Gastrocnemius medialis (tissue), 4 donors: ENCODE results near the gene HLA-DPA1.

Experiments
- CTCF ChIP-seq, 5 experiments: fragments of 450-650 bp in 3 of 5; fragments of 200-600 bp in 2 of 5; sonication (generic) in 2 of 5; IDR thresholded peaks in 4 of 5; conservative IDR thresholded peaks in 1 of 5; 1 replicate in 4 of 5; 2 replicates in 1 of 5; pipeline ENCODE4 v1.5.1; 2016 to 2019; ENCODE audit warnings: antibody characterized with exemption in 5 of 5, mild to moderate bottlenecking in 3 of 5, moderate library complexity in 3 of 5
- POLR2A ChIP-seq, 2 donors: fragments of 450-650 bp; IDR thresholded peaks; one replicate each; pipeline ENCODE4 v1.6.1; 2017; ENCODE audit warnings: antibody characterized with exemption in 2 of 2, mild to moderate bottlenecking in 2 of 2, moderate library complexity in 2 of 2

DNA sequence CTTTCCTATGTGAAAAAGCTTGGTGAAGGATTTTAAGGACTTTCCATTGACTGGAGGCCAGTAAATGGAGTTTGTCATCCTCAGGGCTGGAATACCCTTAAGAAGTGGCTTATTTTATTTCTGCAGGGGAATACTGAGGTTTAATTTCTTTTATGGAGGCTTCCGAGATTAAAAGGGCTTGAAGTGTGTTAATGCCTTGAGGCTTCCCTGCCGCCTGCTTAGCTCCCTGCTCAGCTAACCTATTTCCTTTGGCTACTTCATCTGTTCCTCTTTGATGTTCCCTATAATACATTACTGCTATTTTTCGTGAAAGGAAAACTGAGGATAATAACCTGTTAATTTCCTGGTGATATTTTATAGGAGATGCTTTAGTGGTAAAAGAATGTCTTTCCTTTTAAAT lies 46.6 kb upstream of the HLA-DPA1 start:
- TF ChIP-seq CTCF (IDR thresholded peaks at IDR 0.05 in 4 of 5, conservative IDR thresholded peaks at IDR 0.05 in 1 of 5): no peak
- no peak for TF ChIP-seq POLR2A (IDR thresholded peaks at IDR 0.05)
